WTC11 (cell line): Measurements from ENCODE around the gene STAT1. TPM values are rescaled to one million over a fixed set of nuclear protein-coding genes. Genes with fewer than 3 reads are reported as not detected.

ENCODE experiments used
- ATAC-seq: fragments of 200-7000 bp; cut with Tn5 transposase; 2 replicates; pipeline ENCODE4 v1.10.0; 2021; ENCODE audit warnings: mild to moderate bottlenecking, moderate library complexity
- CTCF ChIA-PET: fragments of 300-600 bp; sonication (Branson Sonifier 250); formaldehyde crosslinking; loops from one replicate; lab custom pipeline; 2021; ENCODE audit warnings: antibody characterized with exemption; lab: Charles Lee
- POLR2A ChIA-PET: fragments of 350-600 bp; sonication (Branson Sonifier 250); formaldehyde crosslinking; loops from one replicate; lab custom pipeline; 2021; ENCODE audit warnings: antibody characterized with exemption; lab: Charles Lee
- DNase-seq: peaks from one replicate; pipeline ENCODE4 v3.0.0; 2021; ENCODE audit warnings: low spot score
- H3K27ac Mint-ChIP-seq: 2 replicates; pipeline ENCODE4 v1.8.0; 2021; ENCODE audit warnings: mixed read lengths
- H3K27me3 Mint-ChIP-seq: 2 replicates; pipeline ENCODE4 v1.8.0; 2021; ENCODE audit warnings: low read depth, mild to moderate bottlenecking, moderate library complexity, mixed read lengths
- H3K36me3 Mint-ChIP-seq: 2 replicates; pipeline ENCODE4 v1.8.0; 2021; ENCODE audit warnings: mixed read lengths
- H3K4me1 Mint-ChIP-seq: 2 replicates; pipeline ENCODE4 v1.8.0; 2022; ENCODE audit warnings: mixed read lengths
- H3K4me3 Mint-ChIP-seq: 2 replicates; pipeline ENCODE4 v1.8.0; 2021; ENCODE audit warnings: mild to moderate bottlenecking, moderate library complexity, mixed read lengths
- H3K9me3 Mint-ChIP-seq: 2 replicates; pipeline ENCODE4 v1.8.0; 2021; ENCODE audit warnings: mixed read lengths
- ATF6 ChIP-seq: sonication (generic); formaldehyde crosslinking; IDR thresholded peaks from 2 replicates; pipeline ENCODE4 v1.8.1; 2023; ENCODE audit warnings: mild to moderate bottlenecking, missing genetic modification reagents
- HMGXB4 ChIP-seq: sonication (generic); formaldehyde crosslinking; IDR thresholded peaks from 2 replicates; pipeline ENCODE4 v1.8.1; 2023; ENCODE audit warnings: mild to moderate bottlenecking, moderate library complexity, missing genetic modification reagents
- KAT7 ChIP-seq: sonication (generic); formaldehyde crosslinking; IDR thresholded peaks from 2 replicates; pipeline ENCODE4 v1.8.1; 2023; ENCODE audit warnings: missing genetic modification reagents, mild to moderate bottlenecking, borderline replicate concordance
- MLX ChIP-seq: sonication (generic); formaldehyde crosslinking; IDR thresholded peaks from 2 replicates; pipeline ENCODE4 v1.8.1; 2023; ENCODE audit warnings: mild to moderate bottlenecking, missing genetic modification reagents, moderate library complexity
- NFE2L1 ChIP-seq: sonication (generic); formaldehyde crosslinking; IDR thresholded peaks from 2 replicates; pipeline ENCODE4 v1.8.1; 2023; ENCODE audit warnings: missing genetic modification reagents
- NR1H2 ChIP-seq: sonication (generic); formaldehyde crosslinking; IDR thresholded peaks from 2 replicates; pipeline ENCODE4 v1.9.0; 2021; ENCODE audit warnings: mild to moderate bottlenecking, moderate library complexity, missing genetic modification reagents
- PRDM15 ChIP-seq: sonication (generic); formaldehyde crosslinking; IDR thresholded peaks from 2 replicates; pipeline ENCODE4 v1.8.0; 2022; ENCODE audit warnings: missing genetic modification reagents
- RELA ChIP-seq: sonication (generic); formaldehyde crosslinking; IDR thresholded peaks from 2 replicates; pipeline ENCODE4 v1.8.1; 2022; ENCODE audit warnings: missing genetic modification reagents, mild to moderate bottlenecking, borderline replicate concordance
- SMAD4 ChIP-seq: sonication (generic); formaldehyde crosslinking; IDR thresholded peaks from 2 replicates; pipeline ENCODE4 v1.8.0; 2022; ENCODE audit warnings: mild to moderate bottlenecking, missing genetic modification reagents
- TEAD4 ChIP-seq: sonication (generic); formaldehyde crosslinking; IDR thresholded peaks from 2 replicates; pipeline ENCODE4 v1.8.0; 2022; ENCODE audit warnings: mild to moderate bottlenecking, missing genetic modification reagents
- ZBTB21 ChIP-seq: sonication (generic); formaldehyde crosslinking; IDR thresholded peaks from 2 replicates; pipeline ENCODE4 v1.8.1; 2023; ENCODE audit warnings: mild to moderate bottlenecking, missing genetic modification reagents, borderline replicate concordance
- ZMAT4 ChIP-seq: fragments of 250-450 bp; sonication (Bioruptor Pico); IDR thresholded peaks from 2 replicates; pipeline ENCODE4 v1.9.0; 2021; ENCODE audit warnings: mild to moderate bottlenecking
- ZNF281 ChIP-seq: sonication (generic); formaldehyde crosslinking; IDR thresholded peaks from 2 replicates; pipeline ENCODE4 v1.8.0; 2023; ENCODE audit warnings: mild to moderate bottlenecking, missing genetic modification reagents
- ZNF532 ChIP-seq: fragments of 250-450 bp; sonication (Bioruptor Pico); IDR thresholded peaks from 2 replicates; pipeline ENCODE4 v1.9.0; 2021; ENCODE audit warnings: mild to moderate bottlenecking, borderline replicate concordance
- total RNA-seq: library from RNA; stranded (reverse); gene quantifications from 3 replicates; pipeline ENCODE4 v1.2.3, GENCODE V29; 2021

The STAT1 gene
- total RNA-seq, 1 experiment from 2014 or later: 36.1 TPM

- no peak for TF ChIP-seq ZMAT4
- TF ChIP-seq, all 79 proteins: peak for 0
These were observed 60.7 kb downstream of the STAT1 start (continued) for GRCh38 chr2:190953257-190953656.

GRCh38 chr2:190950566-190950991, 63.4 kb downstream of the STAT1 start:
- TF ChIP-seq KAT7 (CRISPR knock-in tag) (no peak), PRDM15 (CRISPR knock-in tag) (no peak), SMAD4 (CRISPR knock-in tag) (no peak), ZNF281 (no peak), MLX (no peak), ATF6 (CRISPR knock-in tag) (no peak), NFE2L1 (CRISPR knock-in tag) (no peak), ZMAT4 (no peak), RELA (CRISPR knock-in tag) (no peak), ZNF532 (CRISPR knock-in tag) (no peak), TEAD4 (CRISPR knock-in tag) (no peak), ZBTB21 (CRISPR knock-in tag) (no peak), HMGXB4 (CRISPR knock-in tag) (no peak), NR1H2 (CRISPR knock-in tag) (no peak)
- H3K9me3 Mint-ChIP-seq: no peaks in the 10 kb centered on the region
- no peaks in the 10 kb centered on the region for H3K27me3 Mint-ChIP-seq
- H3K4me3 Mint-ChIP-seq: no peak overlapping the region
- H3K36me3 Mint-ChIP-seq: no peaks in the 10 kb centered on the region
- ATAC-seq: no peak
- CTCF ChIA-PET: interaction anchor here (0.9 kb wide), 1 partner anchor 62 kb away, joined by 3 read pairs; no protein-coding TSS in a partner anchor
- POLR2A ChIA-PET: interaction anchor here (0.6 kb wide), 2 partner anchors 685 to 1152 kb away, joined by 4 to 8 read pairs; no protein-coding TSS in a partner anchor
- no peak for DNase-seq
- no peak overlapping the region for H3K27ac Mint-ChIP-seq
- H3K4me1 Mint-ChIP-seq: peaks cover 8% of the 10 kb centered on the region
